Peyer's patch (tissue), 4 donors: ENCODE data around the gene DAAM1.

Source experiments
- POLR2A ChIP-seq, 2 donors: fragments of 450-650 bp; IDR thresholded peaks; one replicate each; pipeline ENCODE4 v1.5.1; 2017; ENCODE audit warnings: antibody characterized with exemption in 2 of 2, mild to moderate bottlenecking in 2 of 2, moderate library complexity in 2 of 2
- TF ChIP-seq, protein P1 (sequence below), 6 experiments: fragments of 450-650 bp in 4 of 6; fragments of 200-600 bp in 2 of 6; sonication (generic) in 1 of 6; IDR thresholded peaks; one replicate each; pipeline ENCODE4 v1.5.1; 2017 to 2019; ENCODE audit warnings: antibody characterized with exemption in 6 of 6, mild to moderate bottlenecking in 3 of 6, moderate library complexity in 1 of 6

DNA sequence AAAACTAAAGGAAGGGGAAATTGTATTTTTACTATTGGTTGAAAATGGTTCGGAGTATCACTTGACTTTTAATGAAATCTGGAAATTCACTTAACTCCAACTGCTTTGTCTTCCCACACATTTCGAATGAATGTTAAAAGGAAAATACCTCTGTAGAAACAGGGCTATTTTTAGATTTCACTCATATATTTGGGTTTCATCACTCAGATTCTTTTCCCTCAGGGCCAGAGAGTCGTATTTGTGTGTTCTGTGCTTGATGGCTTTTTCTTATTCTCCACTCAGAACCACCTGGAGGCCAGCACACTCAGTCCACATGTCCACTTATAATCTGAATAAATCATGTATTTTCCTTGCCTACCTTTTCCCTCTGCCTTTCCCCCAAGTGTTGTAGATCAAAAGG lies 40.0 kb downstream of the DAAM1 start:
- TF ChIP-seq, protein P1, sequence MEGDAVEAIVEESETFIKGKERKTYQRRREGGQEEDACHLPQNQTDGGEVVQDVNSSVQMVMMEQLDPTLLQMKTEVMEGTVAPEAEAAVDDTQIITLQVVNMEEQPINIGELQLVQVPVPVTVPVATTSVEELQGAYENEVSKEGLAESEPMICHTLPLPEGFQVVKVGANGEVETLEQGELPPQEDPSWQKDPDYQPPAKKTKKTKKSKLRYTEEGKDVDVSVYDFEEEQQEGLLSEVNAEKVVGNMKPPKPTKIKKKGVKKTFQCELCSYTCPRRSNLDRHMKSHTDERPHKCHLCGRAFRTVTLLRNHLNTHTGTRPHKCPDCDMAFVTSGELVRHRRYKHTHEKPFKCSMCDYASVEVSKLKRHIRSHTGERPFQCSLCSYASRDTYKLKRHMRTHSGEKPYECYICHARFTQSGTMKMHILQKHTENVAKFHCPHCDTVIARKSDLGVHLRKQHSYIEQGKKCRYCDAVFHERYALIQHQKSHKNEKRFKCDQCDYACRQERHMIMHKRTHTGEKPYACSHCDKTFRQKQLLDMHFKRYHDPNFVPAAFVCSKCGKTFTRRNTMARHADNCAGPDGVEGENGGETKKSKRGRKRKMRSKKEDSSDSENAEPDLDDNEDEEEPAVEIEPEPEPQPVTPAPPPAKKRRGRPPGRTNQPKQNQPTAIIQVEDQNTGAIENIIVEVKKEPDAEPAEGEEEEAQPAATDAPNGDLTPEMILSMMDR (IDR thresholded peaks at IDR 0.05), result no peak
- no peak for TF ChIP-seq POLR2A (IDR thresholded peaks at IDR 0.05)
